Lung (tissue), 12 donors: Measurements from ENCODE around the gene SCAF11. TPM values are rescaled to one million over a fixed set of nuclear protein-coding genes. Genes with fewer than 3 reads are reported as not detected.

ENCODE experiments used
- ATAC-seq: fragments of 200-7000 bp; cut with Tn5 transposase; one replicate; pipeline ENCODE4 v1.9.1; 2020; ENCODE audit warnings: moderate number of reproducible peaks; ENCODE audit not compliant: insufficient read depth, low FRiP score
- DNase-seq, 3 donors: peaks; one replicate each; pipeline ENCODE4 v3.0.0-alpha.2; 2013 to 2017
- H3K27ac ChIP-seq, 2 donors: one replicate each; pipeline ENCODE4 v1.5.1; 2013; ENCODE audit warnings: mild to moderate bottlenecking in 2 of 2, moderate library complexity in 2 of 2, control low read depth in 1 of 2, inconsistent platforms in 1 of 2, low read depth in 1 of 2, low read length in 1 of 2
- H3K27me3 ChIP-seq, 3 donors: one replicate each; pipeline ENCODE4 v1.5.1; 2013; ENCODE audit warnings: low read length in 2 of 3; ENCODE audit not compliant: control insufficient read depth in 3 of 3, insufficient read depth in 3 of 3
- H3K36me3 ChIP-seq, 4 donors: one replicate each; pipeline ENCODE4 v1.5.1; 2013; ENCODE audit warnings: low read length in 4 of 4, mild to moderate bottlenecking in 1 of 4, moderate library complexity in 1 of 4; ENCODE audit not compliant: control insufficient read depth in 4 of 4, insufficient read depth in 4 of 4
- H3K4me1 ChIP-seq, 5 donors: one replicate each; pipeline ENCODE4 v1.5.1; 2013; ENCODE audit warnings: low read length in 5 of 5, mild to moderate bottlenecking in 2 of 5, moderate library complexity in 1 of 5; ENCODE audit not compliant: control insufficient read depth in 5 of 5, insufficient read depth in 5 of 5
- H3K4me3 ChIP-seq: one replicate; pipeline ENCODE4 v1.5.1; 2013; ENCODE audit warnings: mild to moderate bottlenecking, control low read depth, moderate library complexity
- H3K9ac ChIP-seq, 2 donors: one replicate each; pipeline ENCODE4 v1.5.1; 2013; ENCODE audit warnings: low read length in 2 of 2, control low read depth in 1 of 2; ENCODE audit not compliant: insufficient read depth in 1 of 2
- H3K9me3 ChIP-seq, 4 donors: one replicate each; pipeline ENCODE4 v1.5.1; 2013; ENCODE audit warnings: low read length in 3 of 4, mild to moderate bottlenecking in 1 of 4, moderate library complexity in 1 of 4; ENCODE audit not compliant: control insufficient read depth in 4 of 4, insufficient read depth in 3 of 4
- WGBS, 2 donors: extraction: QIAGEN DNeasy Blood & Tissue Kit; methylation state at CpG; one replicate each; pipeline ENCODE4 v1.1.7; 2013; 5-methylcytosine and 5-hydroxymethylcytosine counted together
- polyA plus RNA-seq, 2 donors: library from polyadenylated mRNA; stranded (reverse); fragments of 200-250 nt; gene quantifications; one replicate each; pipeline ENCODE4 v1.2.1, GENCODE V29; 2013
- total RNA-seq, 2 donors: library from RNA; depleted of rRNA in 1 of 2; stranded (reverse); fragments of >200 nt in 1 of 2; gene quantifications; one replicate each; pipeline ENCODE4 v1.2.1, GENCODE V29; 2014 to 2021
- TF ChIP-seq, protein P1 (sequence below): IDR thresholded peaks from 2 replicates; pipeline ENCODE4 v1.5.1; 2012; ENCODE audit warnings: mild to moderate bottlenecking; ENCODE audit errors: control extremely low read depth, extremely low read depth
- donor health status: control.
- donor health status: control.
- donor health status: Bipolar disorder and iron deficiency.
- donor health status: healthy.
- donor health status: DM: yes; HTN: yes; CAD: no.

Gene SCAF11
- total and polyA plus RNA-seq, 4 donors, result 27.2 to 230 (median 62.9) TPM

DNA sequence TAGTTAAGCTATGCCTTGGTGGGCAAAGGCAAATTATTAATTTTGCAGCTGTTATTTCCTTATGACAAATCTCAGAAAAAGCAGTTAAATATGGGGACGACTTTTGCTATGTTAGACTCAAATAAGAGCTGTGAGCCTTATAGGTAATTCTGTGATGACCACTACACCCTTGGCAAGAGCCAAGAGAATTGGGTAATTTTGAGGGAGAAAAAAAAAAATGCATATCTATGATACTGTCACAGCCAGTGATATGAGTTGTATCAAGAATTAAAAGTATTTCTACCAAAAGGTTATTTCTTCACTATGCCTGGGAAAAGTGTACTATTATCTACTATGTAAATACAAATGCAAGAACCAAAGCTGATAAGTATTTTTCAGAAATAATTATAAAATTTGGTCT, 43.9 kb downstream of the SCAF11 start:
- Histone ChIP-seq H3K36me3 (peaks cover 10 to 30% (median 21%) of the 10 kb centered on the region in 4 donors), H3K9ac (no peak overlapping the region), H3K27ac (no peak overlapping the region), H3K4me1 (peaks cover 0 to 5% (median 0%) of the 10 kb centered on the region in 5 donors), H3K27me3 (no peaks in the 10 kb centered on the region), H3K9me3 (no peaks in the 10 kb centered on the region), H3K4me3 (no peak overlapping the region)
- DNase-seq (no peak), ATAC-seq (no peak)
- TF ChIP-seq, protein P1, sequence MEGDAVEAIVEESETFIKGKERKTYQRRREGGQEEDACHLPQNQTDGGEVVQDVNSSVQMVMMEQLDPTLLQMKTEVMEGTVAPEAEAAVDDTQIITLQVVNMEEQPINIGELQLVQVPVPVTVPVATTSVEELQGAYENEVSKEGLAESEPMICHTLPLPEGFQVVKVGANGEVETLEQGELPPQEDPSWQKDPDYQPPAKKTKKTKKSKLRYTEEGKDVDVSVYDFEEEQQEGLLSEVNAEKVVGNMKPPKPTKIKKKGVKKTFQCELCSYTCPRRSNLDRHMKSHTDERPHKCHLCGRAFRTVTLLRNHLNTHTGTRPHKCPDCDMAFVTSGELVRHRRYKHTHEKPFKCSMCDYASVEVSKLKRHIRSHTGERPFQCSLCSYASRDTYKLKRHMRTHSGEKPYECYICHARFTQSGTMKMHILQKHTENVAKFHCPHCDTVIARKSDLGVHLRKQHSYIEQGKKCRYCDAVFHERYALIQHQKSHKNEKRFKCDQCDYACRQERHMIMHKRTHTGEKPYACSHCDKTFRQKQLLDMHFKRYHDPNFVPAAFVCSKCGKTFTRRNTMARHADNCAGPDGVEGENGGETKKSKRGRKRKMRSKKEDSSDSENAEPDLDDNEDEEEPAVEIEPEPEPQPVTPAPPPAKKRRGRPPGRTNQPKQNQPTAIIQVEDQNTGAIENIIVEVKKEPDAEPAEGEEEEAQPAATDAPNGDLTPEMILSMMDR, result no peak
- 98 to 99% methylated on average over 1 of the region's 1 CpG for WGBS, 2 donors

DNA sequence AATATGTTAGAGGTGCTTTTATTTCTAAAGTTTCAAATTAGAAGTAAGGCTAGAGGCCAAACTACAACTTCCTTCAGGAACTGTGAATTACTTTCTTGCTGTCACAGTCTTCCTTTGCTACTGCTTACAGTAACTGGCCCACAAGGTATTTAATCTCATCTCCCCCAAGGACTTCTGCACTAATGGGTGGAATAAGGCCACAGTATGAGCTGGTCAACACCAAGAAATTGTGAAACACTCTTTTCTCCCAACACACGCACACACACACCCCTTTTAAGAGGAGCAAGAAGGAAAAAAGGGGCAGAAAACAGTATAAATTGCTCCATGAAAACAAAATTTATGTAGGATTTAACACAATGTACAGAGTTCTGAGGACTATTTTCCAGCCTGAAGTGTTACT, 45.6 kb downstream of the SCAF11 start:
- WGBS, 2 donors, result 83 to 92% methylated on average over 1 of the region's 1 CpG
- Histone ChIP-seq H3K4me1 (peaks cover 0 to 5% (median 0%) of the 10 kb centered on the region in 5 donors), H3K4me3 (no peak overlapping the region), H3K27me3 (no peaks in the 10 kb centered on the region), H3K36me3 (peaks cover 12 to 32% (median 24%) of the 10 kb centered on the region in 4 donors), H3K9me3 (no peaks in the 10 kb centered on the region), H3K27ac (no peak overlapping the region), H3K9ac (no peak overlapping the region)
- no peak for DNase-seq
- ATAC-seq, result no peak
- TF ChIP-seq, protein P1, result no peak

DNA sequence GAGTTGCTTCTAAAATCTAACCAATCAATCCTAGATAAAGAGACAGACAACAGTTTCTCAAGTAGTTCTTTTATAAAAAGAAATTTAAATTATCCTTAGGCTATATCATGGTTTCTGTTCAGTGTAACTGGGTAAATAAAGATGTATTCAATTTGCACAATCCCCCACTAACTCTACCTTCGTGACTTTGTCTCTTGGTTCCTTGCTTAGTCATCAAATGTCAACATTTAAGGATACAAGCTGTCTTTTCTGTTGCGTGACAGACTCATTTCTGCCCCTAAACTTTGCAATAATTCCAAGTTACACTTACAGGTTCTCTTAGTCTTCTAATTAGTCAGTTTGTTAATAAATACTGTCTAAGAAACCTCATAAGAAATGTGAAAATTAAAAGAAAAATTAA, 50.6 kb downstream of the SCAF11 start:
- H3K9ac ChIP-seq, result no peak overlapping the region
- H3K27me3 ChIP-seq, result no peaks in the 10 kb centered on the region
- WGBS, 2 donors, result 83 to 92% methylated on average over 2 of the region's 2 CpGs
- no peak overlapping the region for H3K27ac ChIP-seq
- DNase-seq (no peak), ATAC-seq (no peak)
- no peaks in the 10 kb centered on the region for H3K4me1 ChIP-seq
- H3K36me3 ChIP-seq, result peaks cover 6 to 17% (median 8%) of the 10 kb centered on the region in 4 donors
- TF ChIP-seq, protein P1, result no peak
- no peak overlapping the region for H3K4me3 ChIP-seq
- H3K9me3 ChIP-seq, result no peaks in the 10 kb centered on the region

DNA sequence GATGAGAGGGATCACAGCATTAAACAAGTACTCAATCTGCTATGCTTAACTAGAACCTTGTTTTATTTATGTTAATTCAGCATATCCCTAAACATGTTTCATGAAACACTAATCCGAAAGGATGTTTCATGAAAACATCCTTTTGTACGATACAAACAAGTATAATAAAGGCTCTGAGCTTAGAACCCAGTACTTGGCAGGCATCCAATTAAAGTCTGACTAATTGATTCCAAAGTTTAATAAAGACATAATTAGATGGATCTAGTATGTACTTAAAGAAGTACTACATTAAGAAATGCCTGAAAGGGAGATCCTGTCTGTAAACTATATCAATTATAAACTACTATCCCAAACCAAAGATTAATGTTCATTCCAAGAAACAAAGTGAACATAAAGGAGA, 51.8 kb downstream of the SCAF11 start:
- Histone ChIP-seq H3K4me1 (peaks cover 0 to 3% (median 0%) of the 10 kb centered on the region in 5 donors), H3K9ac (no peak overlapping the region), H3K4me3 (no peak overlapping the region), H3K27ac (no peak overlapping the region), H3K9me3 (no peaks in the 10 kb centered on the region), H3K36me3 (peaks cover 3 to 17% (median 6%) of the 10 kb centered on the region in 4 donors), H3K27me3 (no peaks in the 10 kb centered on the region)
- WGBS, 2 donors, result 71 to 74% methylated on average over 2 of the region's 2 CpGs
- TF ChIP-seq, protein P1, result no peak
- no peak for ATAC-seq
- DNase-seq, result no peak
